Stimulated activated CD4-positive, alpha-beta T cell treated with anti-CD3 and anti-CD28 coated beads, Interleukin-4, amount 100 ng/mL, for 1 hour (primary cell): Measurements from ENCODE around the gene SSRP1.
"Not testable (repeated sequence)": the region's sequence is repeated elsewhere in the genome, so short reads cannot be mapped to it uniquely, and the experiment has no call there.

Experiments
- DNase-seq: peaks from one replicate; pipeline ENCODE4 v3.0.0-alpha.2; 2020

The SSRP1 gene

GRCh38 chr11:57313071-57313787 lies 22.5 kb downstream of the SSRP1 start:
- DNase-seq, result no peak

- no peak for DNase-seq
Observed at GRCh38 chr11:57312511-57313021, 23.1 kb downstream of the SSRP1 start.

DNA sequence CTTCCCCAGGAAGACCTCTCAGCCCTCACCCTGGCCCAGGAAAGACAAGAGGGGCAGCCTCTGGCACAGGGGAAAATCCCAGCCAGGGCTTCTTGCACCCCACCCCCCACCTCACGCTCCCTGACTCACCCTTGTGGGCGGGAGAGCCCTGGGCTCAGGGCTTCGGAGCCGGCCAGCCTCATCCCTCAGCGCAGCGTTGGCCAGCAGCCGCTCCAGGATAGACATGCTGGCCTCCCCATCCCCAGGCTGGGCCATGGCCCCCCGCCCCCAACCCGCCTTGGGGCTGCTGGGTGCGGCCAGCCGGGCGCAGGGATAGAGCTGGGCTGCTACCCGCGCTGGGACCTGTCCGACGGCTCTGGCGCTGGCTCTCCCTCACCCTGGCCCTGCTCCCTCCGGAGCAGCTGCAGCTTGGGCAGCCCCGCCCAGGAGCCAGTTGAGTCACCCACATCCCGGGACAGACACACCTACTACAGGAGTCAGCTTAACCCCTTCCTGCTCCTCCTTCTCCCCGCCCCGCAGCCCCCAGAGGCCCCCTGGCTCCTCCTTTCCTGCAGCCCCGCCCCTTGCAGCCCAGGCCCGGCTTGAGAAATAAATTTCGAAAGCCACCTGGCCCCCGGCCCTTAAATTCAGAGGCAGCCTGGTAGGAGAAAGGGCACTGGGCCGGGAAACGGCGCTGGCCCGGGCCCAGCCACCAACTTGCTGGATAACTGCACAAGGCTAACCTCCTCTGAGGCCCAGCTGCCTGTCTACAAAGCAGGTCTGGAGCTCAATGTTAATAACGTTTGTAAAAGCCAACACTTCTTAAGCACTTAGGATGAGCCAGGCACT lies 24.4 kb downstream of the SSRP1 start:
- peak; percentile 63 for DNase-seq

GRCh38 chr11:57310630-57311086 lies 25.0 kb downstream of the SSRP1 start:
- no peak for DNase-seq

- DNase-seq, result no peak
Observed at GRCh38 chr11:57310091-57310490, 25.6 kb downstream of the SSRP1 start.

DNA sequence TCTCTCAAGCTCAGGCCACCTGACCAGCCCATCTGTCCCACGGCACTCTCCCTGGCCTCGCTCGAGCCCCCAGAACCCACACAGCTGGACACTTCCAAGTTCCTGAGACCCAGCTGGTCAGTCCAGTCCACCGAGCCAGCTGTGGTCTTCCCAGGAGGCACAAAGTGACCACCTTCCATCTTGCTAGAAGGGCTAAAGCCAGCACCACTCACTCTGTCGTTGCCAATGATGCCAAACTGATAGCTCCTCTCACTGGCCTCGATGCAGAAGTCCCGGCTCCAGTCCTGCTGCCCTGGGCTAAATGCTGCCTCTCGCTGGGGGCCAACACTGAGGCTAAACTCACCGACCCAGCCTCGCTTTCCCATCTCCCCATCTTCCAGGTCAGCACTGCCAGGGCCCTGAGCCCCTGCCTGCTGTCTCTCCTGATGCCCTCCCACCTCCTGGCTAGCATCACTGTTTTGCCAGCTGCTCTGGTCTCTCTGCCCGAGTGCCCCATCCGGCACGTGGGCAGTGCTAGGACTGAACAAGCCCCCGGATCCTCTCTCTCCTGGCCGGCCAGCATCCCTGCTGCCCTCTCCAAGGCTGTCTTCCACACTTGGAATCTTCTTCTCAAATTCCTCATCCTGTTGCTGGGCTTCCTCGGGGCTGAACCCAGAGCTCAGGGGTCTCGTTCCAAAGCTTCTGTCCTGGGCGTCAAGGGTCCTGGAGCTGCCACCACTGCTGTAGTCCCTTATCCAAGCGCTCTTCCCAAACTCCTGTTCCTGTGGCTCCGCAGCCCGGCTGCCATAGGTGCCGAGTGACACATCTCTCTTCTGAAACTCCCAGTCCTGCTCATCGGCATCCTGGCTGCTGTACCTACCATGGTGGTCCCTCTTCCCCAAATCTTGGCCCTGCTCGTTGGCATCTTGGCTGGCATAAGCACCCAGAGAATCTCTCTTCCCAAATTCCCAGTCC lies 26.3 kb downstream of the SSRP1 start:
- no peak for DNase-seq

DNA sequence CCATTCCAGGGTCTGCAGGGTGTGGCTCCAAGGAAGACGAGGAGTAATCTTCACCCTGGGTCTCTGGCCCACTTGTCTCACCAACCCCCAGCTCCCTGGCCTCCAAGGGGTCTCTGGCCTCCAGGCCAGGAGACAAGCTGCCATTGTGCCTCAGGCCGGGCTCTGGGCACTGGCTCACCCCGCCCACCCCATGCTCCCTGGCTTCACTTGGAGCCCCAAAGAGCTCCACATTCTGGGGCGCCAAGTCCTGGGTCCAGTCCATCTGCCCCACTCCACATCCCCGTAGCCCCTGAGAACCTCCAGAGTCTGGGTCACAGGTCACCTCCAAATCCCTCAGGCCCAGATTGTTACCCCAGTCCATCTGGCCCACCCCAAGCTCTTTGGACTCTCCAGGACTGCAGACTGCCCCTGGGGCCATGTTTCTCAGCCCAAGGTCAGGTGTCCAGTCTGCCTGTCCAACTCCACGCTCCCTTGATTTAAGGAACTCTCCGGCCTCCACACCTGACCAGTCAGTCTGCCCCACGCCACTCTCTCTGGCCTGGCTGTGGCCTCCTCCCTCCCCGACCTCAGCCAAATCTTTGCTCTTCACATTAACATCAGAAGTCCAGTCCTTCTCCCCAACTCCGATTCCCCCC lies 27.1 kb downstream of the SSRP1 start:
- no peak for DNase-seq

- DNase-seq, result no peak
Observed at GRCh38 chr11:57307666-57308270, 27.9 kb downstream of the SSRP1 start.

- no peak for DNase-seq
Observed at GRCh38 chr11:57306940-57307565, 28.6 kb downstream of the SSRP1 start.

DNA sequence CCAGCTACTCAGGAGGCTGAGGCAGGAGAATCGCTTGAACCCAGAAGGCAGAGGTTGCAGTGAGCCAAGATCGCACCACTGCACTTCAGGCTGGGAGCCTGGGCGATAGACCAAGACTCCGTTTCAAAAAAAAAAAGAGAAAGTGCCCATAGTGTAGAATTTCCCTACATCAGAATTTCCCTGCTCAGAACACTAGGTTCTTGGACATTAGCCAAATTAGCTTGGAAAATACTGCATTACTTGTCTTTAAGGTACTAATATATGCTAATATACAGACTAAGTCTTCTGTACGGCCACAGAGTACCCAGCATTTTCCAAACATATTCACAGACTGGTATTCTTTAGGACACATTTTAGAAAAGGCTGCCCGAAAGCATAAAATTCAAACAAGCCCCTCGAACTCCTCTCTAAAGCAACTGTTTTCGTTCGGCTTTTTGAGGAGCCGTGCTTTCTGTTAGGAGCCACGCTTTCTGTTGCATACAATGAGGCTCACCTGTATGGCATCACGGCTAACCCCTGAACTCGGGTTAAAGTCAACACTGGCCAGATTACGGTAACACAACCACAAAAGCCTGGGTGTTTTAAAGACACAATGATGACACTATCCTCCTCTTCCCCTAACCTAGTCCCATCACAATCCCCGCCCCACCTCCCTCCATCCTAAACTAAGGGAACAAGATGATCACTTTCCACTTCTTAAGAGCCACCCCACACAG lies 29.4 kb downstream of the SSRP1 start:
- DNase-seq, result no peak

DNA sequence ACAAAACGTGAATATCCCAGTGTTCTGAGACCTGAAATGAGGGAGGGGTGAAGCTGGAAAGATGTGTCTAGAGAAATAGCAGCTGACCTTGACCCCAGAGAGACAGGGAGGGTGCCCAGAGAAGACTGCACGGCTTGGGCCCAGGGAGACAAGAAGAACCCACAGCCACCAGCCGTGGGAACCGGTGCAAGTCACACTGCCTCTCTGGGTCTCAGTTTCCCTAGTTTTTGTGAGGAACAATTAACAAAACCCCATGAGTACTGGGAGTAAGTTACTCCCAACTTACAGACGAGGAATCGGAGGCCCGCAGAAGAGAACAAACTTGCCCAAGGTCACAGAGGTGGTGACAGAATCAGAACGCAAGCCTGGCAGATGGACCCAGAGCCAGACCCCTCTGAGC lies 30.2 kb downstream of the SSRP1 start:
- DNase-seq, result no peak

DNA sequence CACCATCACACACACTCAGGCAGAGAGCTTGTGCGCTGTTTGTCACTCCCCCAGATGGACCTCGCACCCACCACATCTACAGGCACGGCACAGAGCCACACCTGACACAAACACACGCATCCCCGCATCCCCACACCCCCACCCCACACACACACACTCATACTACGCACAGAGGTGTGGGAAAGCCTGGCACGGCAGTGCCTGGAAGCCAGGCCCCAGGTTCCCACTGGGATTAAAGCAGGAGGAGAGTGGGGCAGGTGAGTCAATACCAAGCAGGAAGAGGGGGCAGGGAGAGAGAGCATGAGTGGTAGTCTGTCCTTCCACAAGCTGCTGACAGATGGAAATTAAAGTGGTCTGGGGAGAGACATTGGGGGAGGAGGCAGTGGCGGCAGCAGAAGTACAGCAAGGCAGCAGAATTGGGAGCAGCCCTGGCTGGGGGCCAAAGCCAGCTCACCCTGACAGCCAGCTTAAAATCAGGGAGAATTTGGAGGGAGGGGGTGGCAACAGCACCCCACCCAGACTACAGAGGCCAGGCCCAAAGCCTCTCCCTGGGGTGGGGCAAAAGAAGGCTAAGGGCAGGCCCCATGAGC lies 31.6 kb downstream of the SSRP1 start:
- DNase-seq, result no peak

GRCh38 chr11:57303280-57303989 lies 32.3 kb downstream of the SSRP1 start:
- DNase-seq, result no peak

DNA sequence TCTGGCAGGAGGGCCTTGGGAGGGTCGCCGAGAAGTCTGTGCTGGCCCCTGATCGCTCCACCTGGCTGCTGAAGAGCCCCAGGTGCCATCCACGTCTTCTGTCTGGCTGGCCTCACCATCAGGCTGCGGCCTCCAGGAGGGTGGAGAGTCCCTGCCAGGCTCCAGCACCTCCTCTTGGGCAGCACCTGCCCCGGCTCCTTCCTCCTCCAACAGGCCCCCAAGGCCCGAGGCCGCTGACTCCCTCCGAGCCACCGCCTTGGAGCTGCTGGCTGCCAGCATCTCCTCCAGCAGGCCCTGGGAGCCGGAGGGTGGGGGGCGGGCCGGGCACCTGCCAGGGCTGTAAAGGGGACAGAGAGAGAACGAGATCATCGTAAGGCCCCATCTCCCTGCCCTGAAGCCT lies 33.2 kb downstream of the SSRP1 start:
- DNase-seq, result no peak

DNA sequence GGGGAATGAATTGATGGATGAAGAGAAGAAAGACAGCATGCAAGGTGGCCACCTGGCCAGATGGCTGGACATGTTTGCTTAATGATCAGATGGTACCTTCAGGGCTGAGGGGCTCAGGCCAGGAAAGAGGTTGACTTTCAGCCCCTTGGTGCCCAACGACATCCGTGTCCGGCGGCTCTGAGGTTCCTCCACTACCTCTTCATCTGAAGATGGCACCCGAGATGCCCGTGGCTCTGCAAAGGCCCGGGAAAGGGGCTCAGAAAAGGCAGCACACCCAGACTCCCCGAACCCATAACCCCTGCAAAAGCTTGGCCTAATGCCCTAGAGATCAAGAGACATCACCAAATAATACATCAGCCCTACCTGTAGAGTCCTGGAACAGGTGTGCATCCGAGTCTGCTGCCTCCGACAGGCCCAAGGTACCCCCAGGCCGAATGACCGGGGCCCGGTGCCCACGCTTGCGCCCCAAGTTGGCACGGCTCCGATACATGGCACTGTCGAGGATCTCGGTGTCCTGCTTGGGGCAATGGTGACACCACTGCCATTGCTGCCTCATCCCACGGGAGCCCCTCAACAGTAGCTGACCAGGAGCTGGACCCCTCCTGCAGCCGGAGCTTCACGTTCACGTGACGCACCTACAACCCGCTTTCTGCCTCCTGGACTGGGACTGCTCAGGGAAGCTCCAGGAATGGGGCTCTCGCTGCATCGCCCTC lies 33.8 kb downstream of the SSRP1 start:
- no peak for DNase-seq

- DNase-seq, result no peak
Observed at GRCh38 chr11:57300785-57301184, 34.9 kb downstream of the SSRP1 start.

DNA sequence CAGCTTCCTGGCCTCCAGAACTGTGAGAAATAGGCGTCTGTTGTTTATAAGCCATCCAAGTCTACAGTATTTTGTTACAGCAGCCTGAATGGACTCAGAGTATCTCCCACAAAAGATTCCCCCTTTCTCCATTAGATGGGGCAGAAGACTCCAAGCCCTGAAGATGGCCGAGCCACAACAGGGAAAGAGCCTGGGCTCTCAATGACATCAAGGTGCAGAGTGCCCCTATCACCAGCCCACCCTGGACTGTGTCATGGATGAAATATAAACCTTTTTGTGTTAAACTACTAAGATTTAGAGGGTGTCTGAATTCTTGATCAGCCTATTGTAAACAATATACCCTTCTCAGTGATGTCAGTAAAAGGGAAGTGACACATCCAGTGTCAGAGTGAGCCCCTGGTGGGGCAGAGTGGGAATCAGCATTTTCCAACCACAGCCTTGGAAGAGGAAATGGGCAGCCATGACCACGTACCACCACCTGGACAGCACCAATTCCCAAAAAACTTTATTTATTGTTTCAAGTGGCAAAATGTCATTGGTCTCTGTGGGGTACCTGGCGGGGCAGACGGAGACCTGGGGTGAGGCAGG lies 36.4 kb downstream of the SSRP1 start:
- DNase-seq, result no peak

GRCh38 chr11:57297221-57297620 lies 38.5 kb downstream of the SSRP1 start:
- DNase-seq, result no peak

GRCh38 chr11:57296205-57296604 lies 39.5 kb downstream of the SSRP1 start:
- not testable (repeated sequence) for DNase-seq
